HepG2 (cell line): ENCODE measurements around the gene DRAM1. TPM values are rescaled to one million over a fixed set of nuclear protein-coding genes. Genes with fewer than 3 reads are reported as not detected.

ENCODE experiments used
- ATAC-seq: fragments of 200-7000 bp; cut with Tn5 transposase; 3 replicates; pipeline ENCODE4 v1.9.1; 2020; ENCODE audit warnings: mild to moderate bottlenecking, moderate library complexity
- BruUV-seq: library from RNA; stranded (reverse); fragments of 400-500 nt; replicated peaks from 2 replicates; lab custom pipeline; 2021; lab: Mats Ljungman, UMichigan
- CTCF ChIA-PET: fragments of 300-600 bp; formaldehyde crosslinking; extraction: SDS; loops from one replicate; lab custom pipeline; 2021; ENCODE audit warnings: low total read pairs, inconsistent platforms, low intra/inter-chr PET ratio; lab: Yijun Ruan, JAX
- POLR2A ChIA-PET: fragments of 350-600 bp; sonication (Branson Sonifier 250); formaldehyde crosslinking; loops from one replicate; lab custom pipeline; 2020; ENCODE audit warnings: antibody characterized with exemption, inconsistent platforms; lab: Yijun Ruan, JAX
- DNase-seq: peaks from one replicate; pipeline ENCODE4 v3.0.0-alpha.2; 2015; ENCODE audit warnings: low spot score
- FAIRE-seq: peaks from 3 replicates; lab custom pipeline; 2011; peaks lifted over from hg19 to GRCh38; lab: Jason Lieb, UNC
- H2AFZ ChIP-seq: one replicate; pipeline ENCODE4 v1.6.1; 2011; ENCODE audit warnings: low read length, inconsistent platforms
- H3K27ac ChIP-seq: fragments of 300-600 bp; 3 replicates; pipeline ENCODE4 v1.8.0; 2011; ENCODE audit warnings: mixed run types, mild to moderate bottlenecking, mixed read lengths, low read length, inconsistent platforms; ENCODE audit not compliant: insufficient read depth; ENCODE audit errors: extremely low read length
- H3K27me3 ChIP-seq, 2 experiments: fragments of 200-600 bp in 1 of 2; 2 replicates in 1 of 2; 3 replicates in 1 of 2; pipeline versions ENCODE4 v1.6.0 to v1.8.0; 2011; ENCODE audit warnings: low read length in 2 of 2, mild to moderate bottlenecking in 2 of 2, moderate library complexity in 2 of 2, inconsistent platforms in 1 of 2; ENCODE audit not compliant: insufficient read depth in 2 of 2, control insufficient read depth in 1 of 2
- H3K36me3 ChIP-seq, 2 experiments: fragments of 200-600 bp in 1 of 2; replicated peaks in 1 of 2; 2 replicates in 1 of 2; 3 replicates in 1 of 2; pipeline versions ENCODE4 v1.5.1 to v1.8.0; 2011; ENCODE audit warnings: low read length in 2 of 2, inconsistent platforms in 1 of 2; ENCODE audit not compliant: insufficient read depth in 2 of 2, control insufficient read depth in 1 of 2
- H3K4me1 ChIP-seq: 2 replicates; pipeline ENCODE4 v1.5.1; 2012; ENCODE audit warnings: low read length, inconsistent platforms; ENCODE audit not compliant: insufficient read depth
- H3K4me2 ChIP-seq: 2 replicates; pipeline ENCODE4 v1.6.0; 2011; ENCODE audit warnings: low read depth, low read length, inconsistent platforms
- H3K4me3 ChIP-seq, 3 experiments: fragments of 200-600 bp in 1 of 3; sonication (generic), shearing (Covaris generic) in 1 of 3; replicated peaks in 1 of 3; 2 replicates each; pipeline ENCODE4 v1.5.1; 2011 to 2016; ENCODE audit warnings: low read length in 3 of 3, inconsistent platforms in 2 of 3, low read depth in 2 of 3, mild to moderate bottlenecking in 2 of 3, control low read depth in 1 of 3, mixed read lengths in 1 of 3; ENCODE audit not compliant: insufficient read depth in 1 of 3
- H3K79me2 ChIP-seq: one replicate; pipeline ENCODE4 v1.6.1; 2011; ENCODE audit warnings: low read length, inconsistent platforms; ENCODE audit not compliant: insufficient read depth
- H3K9ac ChIP-seq: 2 replicates; pipeline ENCODE4 v1.6.0; 2011; ENCODE audit warnings: mild to moderate bottlenecking, low read depth, low read length, inconsistent platforms; ENCODE audit not compliant: insufficient read depth
- H3K9me3 ChIP-seq: 2 replicates; pipeline ENCODE4 v1.5.1; 2012; ENCODE audit warnings: mild to moderate bottlenecking, low read length
- H4K20me1 ChIP-seq: 2 replicates; pipeline ENCODE4 v1.6.0; 2011; ENCODE audit warnings: inconsistent platforms, mild to moderate bottlenecking, low read length, moderate library complexity; ENCODE audit not compliant: insufficient read depth
- AHR ChIP-seq: IDR thresholded peaks from 2 replicates; pipeline ENCODE4 v1.6.1; 2018; ENCODE audit warnings: missing genetic modification reagents, missing compliant biosample characterization
- BCL3 ChIP-seq: sonication (generic); formaldehyde crosslinking; IDR thresholded peaks from 2 replicates; pipeline ENCODE4 v1.5.1; 2020; ENCODE audit warnings: mild to moderate bottlenecking, missing genetic modification reagents, moderate library complexity
- DNMT3B ChIP-seq: conservative IDR thresholded peaks from 2 replicates; pipeline ENCODE4 v1.6.1; 2016; ENCODE audit warnings: missing biosample characterization, control low read depth
- GABPB1 ChIP-seq: IDR thresholded peaks from 2 replicates; pipeline ENCODE4 v1.6.1; 2016; ENCODE audit warnings: mild to moderate bottlenecking, missing genetic modification reagents, moderate library complexity, missing compliant biosample characterization
- HDAC2 ChIP-seq: sonication (generic); formaldehyde crosslinking; IDR thresholded peaks from 2 replicates; pipeline ENCODE4 v1.4.0; 2020; ENCODE audit warnings: missing genetic modification reagents
- JUNB ChIP-seq: sonication (generic); formaldehyde crosslinking; IDR thresholded peaks from 2 replicates; pipeline ENCODE4 v1.8.0; 2022; ENCODE audit warnings: missing genetic modification reagents, mild to moderate bottlenecking, borderline replicate concordance
- KDM1A ChIP-seq: IDR thresholded peaks from 2 replicates; pipeline ENCODE4 v1.6.1; 2016; ENCODE audit warnings: missing compliant biosample characterization
- MYNN ChIP-seq: sonication (generic); formaldehyde crosslinking; IDR thresholded peaks from 2 replicates; pipeline ENCODE4 v1.4.0; 2020; ENCODE audit warnings: mild to moderate bottlenecking, low read depth, missing genetic modification reagents
- PAF1 ChIP-seq: IDR thresholded peaks from 2 replicates; pipeline ENCODE4 v1.6.1; 2016; ENCODE audit warnings: missing genetic modification reagents, missing compliant biosample characterization
- PLRG1 ChIP-seq: fragments of 450-650 bp; conservative IDR thresholded peaks from 2 replicates; pipeline ENCODE4 v1.6.1; 2016
- RCOR2 ChIP-seq: IDR thresholded peaks from 2 replicates; pipeline ENCODE4 v1.6.1; 2016; ENCODE audit warnings: missing biosample characterization, missing genetic modification reagents
- SP140L ChIP-seq: sonication (generic); formaldehyde crosslinking; IDR thresholded peaks from 2 replicates; pipeline ENCODE4 v1.4.0; 2020; ENCODE audit warnings: missing genetic modification reagents, borderline replicate concordance
- TOPORS ChIP-seq: sonication (generic); formaldehyde crosslinking; IDR thresholded peaks from 2 replicates; pipeline ENCODE4 v1.8.0; 2023; ENCODE audit warnings: mild to moderate bottlenecking, missing genetic modification reagents
- ZBTB3 ChIP-seq: sonication (generic); formaldehyde crosslinking; IDR thresholded peaks from 2 replicates; pipeline ENCODE4 v1.4.0; 2020; ENCODE audit warnings: low read depth, mild to moderate bottlenecking, moderate library complexity, missing genetic modification reagents, borderline replicate concordance
- ZNF235 ChIP-seq: sonication (generic); formaldehyde crosslinking; IDR thresholded peaks from 2 replicates; pipeline ENCODE4 v1.8.1; 2023; ENCODE audit warnings: mild to moderate bottlenecking, missing genetic modification reagents, borderline replicate concordance
- ZNF264 ChIP-seq: sonication (generic); formaldehyde crosslinking; IDR thresholded peaks from 2 replicates; pipeline ENCODE4 v1.4.0; 2020; ENCODE audit warnings: missing genetic modification reagents
- ZNF326 ChIP-seq: sonication (generic); formaldehyde crosslinking; IDR thresholded peaks from 2 replicates; pipeline ENCODE4 v1.4.0; 2020; ENCODE audit warnings: missing genetic modification reagents, borderline replicate concordance
- ZNF720 ChIP-seq: sonication (generic); formaldehyde crosslinking; IDR thresholded peaks from 2 replicates; pipeline ENCODE4 v1.4.0; 2020; ENCODE audit warnings: missing genetic modification reagents
- ZNF737 ChIP-seq: sonication (generic); formaldehyde crosslinking; IDR thresholded peaks from 2 replicates; pipeline ENCODE4 v1.5.0; 2020; ENCODE audit warnings: missing genetic modification reagents, mild to moderate bottlenecking, borderline replicate concordance
- WGBS: methylation state at CpG from one replicate; pipeline ENCODE4 v1.1.6; 2017; ENCODE audit warnings: low lambda C conversion rate; 5-methylcytosine and 5-hydroxymethylcytosine counted together
- in situ Hi-C: cut with HindIII; loops from 2 replicates; pipeline ENCODE4 v1.10.0; 2017; ENCODE audit warnings: low pct_unique_long_range_greater_than_20kb; ENCODE audit not compliant: extremely low pct_ligation_motif_present
- intact Hi-C: fragments of 100-400 bp; cut with micrococcal nuclease; formaldehyde crosslinking; loops from one replicate; pipeline ENCODE4 v1.10.0; 2022; ENCODE audit not compliant: unreplicated experiment
- polyA plus RNA-seq, 8 experiments: library from polyadenylated mRNA; depleted of rRNA in 3 of 8; stranded (reverse) in 7 of 8; unstranded in 1 of 8; fragments of >200 nt; fragmentation: Illumina TruSeq in 4 of 8; extraction: Trizol in 4 of 8; gene quantifications; 2 replicates each; pipeline versions ENCODE4 v1.2.1 to v1.2.3, GENCODE V29; 2011 to 2016; ENCODE audit warnings: low read depth in 4 of 8, missing spikeins in 1 of 8, mixed read lengths in 1 of 8; ENCODE audit not compliant: insufficient read depth in 1 of 8
- total RNA-seq, 5 experiments: library from RNA; depleted of rRNA; stranded (reverse); fragments of >200 nt; fragmentation: Illumina TruSeq; extraction: Trizol; gene quantifications; 2 replicates each; pipeline ENCODE4 v1.2.3, GENCODE V29; 2016; ENCODE audit warnings: low read depth in 1 of 5
- TF ChIP-seq, protein P1 (sequence below): sonication (generic); formaldehyde crosslinking; IDR thresholded peaks from 2 replicates; pipeline ENCODE4 v1.4.0; 2020; ENCODE audit warnings: missing genetic modification reagents, borderline replicate concordance

DRAM1 gene
- total and polyA plus RNA-seq, 2 of the 13 experiments (the other 11 are each of a cell fraction or from before 2014, with no cell fraction given), result 20.9 to 32.6 TPM

DNA sequence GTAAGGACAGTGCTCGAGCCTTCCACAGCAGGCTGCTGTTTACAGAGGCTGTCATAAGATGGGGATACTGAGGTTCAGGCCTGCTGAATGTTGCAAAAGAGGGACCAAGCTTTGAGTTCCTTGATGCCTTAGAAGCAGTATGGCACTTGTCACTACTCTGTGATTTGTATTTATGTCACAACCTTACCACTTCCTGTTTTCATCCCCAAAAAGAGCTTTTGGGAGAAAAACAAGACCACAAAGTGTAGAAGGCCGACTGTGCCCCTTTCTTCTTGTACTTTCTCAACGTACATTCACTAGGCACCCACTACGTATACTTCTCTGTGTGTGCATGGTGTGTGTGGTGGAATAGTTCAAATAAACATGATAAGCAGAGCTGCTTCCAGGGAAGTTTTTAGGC lies 90.1 kb downstream of the DRAM1 start:
- no peak for DNase-seq
- POLR2A ChIA-PET, result no interaction called here
- CTCF ChIA-PET, result no interaction called here
- no peak overlapping the region for H3K9ac ChIP-seq
- 0 out of 5 replicates have a peak, but pooled peaks cover 0 to 4% of the 10 kb centered on the region in 2 experiments for H3K27me3 ChIP-seq
- no peak for TF ChIP-seq ZNF264 (CRISPR knock-in tag)
- no peak for TF ChIP-seq AHR (CRISPR knock-in tag)
- TF ChIP-seq TOPORS, result no peak
- no peak overlapping the region for H3K27ac ChIP-seq
- in situ Hi-C loops (no loop called here), intact Hi-C loops (no loop called here)
- no peaks in the 10 kb centered on the region for H3K9me3 ChIP-seq
- H3K36me3 ChIP-seq, result no peaks in the 10 kb centered on the region
- 13% methylated on average over 4 of the region's 4 CpGs for WGBS
- H3K4me3 ChIP-seq, result no peak overlapping the region
- H3K79me2 ChIP-seq, result no peaks in the 10 kb centered on the region
- no peak overlapping the region for H2AFZ ChIP-seq
- no peak overlapping the region for H3K4me2 ChIP-seq
- ATAC-seq, result no peak
- no peak for FAIRE-seq
- BruUV-seq, result no TSS peak
- no peaks in the 10 kb centered on the region for H3K4me1 ChIP-seq
- no peaks in the 10 kb centered on the region for H4K20me1 ChIP-seq

DNA sequence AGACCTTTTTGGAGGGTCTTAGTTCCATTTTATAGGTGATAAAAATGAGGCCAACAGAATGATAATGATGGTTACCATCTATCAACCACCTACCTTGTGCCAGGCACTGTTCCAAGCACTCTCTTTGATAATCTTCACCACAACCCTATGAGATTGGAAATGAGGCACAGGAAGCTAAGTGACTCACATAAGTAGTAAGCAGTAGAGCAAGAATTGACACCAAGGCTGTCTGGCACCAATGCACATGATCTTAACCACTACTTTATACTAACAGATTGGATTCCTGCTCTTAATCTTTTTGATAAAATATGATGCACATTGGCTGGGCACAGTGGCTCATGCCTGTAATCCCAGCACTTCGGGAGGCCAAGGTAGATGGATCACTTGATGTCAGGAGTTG lies 91.4 kb downstream of the DRAM1 start:
- Histone ChIP-seq H3K9ac (no peak overlapping the region), H3K4me1 (no peaks in the 10 kb centered on the region), H2AFZ (no peak overlapping the region), H4K20me1 (no peaks in the 10 kb centered on the region), H3K27me3 (0 out of 5 replicates have a peak, but pooled peaks cover 0 to 4% of the 10 kb centered on the region in 2 experiments), H3K9me3 (no peaks in the 10 kb centered on the region), H3K27ac (no peak overlapping the region), H3K4me2 (no peak overlapping the region), H3K79me2 (no peaks in the 10 kb centered on the region), H3K36me3 (no peaks in the 10 kb centered on the region), H3K4me3 (no peak overlapping the region)
- CTCF ChIA-PET, result no interaction called here
- in situ Hi-C loops, result no loop called here
- intact Hi-C loops, result no loop called here
- DNase-seq, result no peak
- no peak for ATAC-seq
- FAIRE-seq, result no peak
- 18% methylated on average over 1 of the region's 1 CpG for WGBS
- BruUV-seq, result no TSS peak
- POLR2A ChIA-PET, result no interaction called here
- TF ChIP-seq ZNF235 (CRISPR knock-in tag) (no peak), DNMT3B (no peak), BCL3 (no peak), GABPB1 (no peak), ZBTB3 (no peak), HDAC2 (CRISPR knock-in tag) (no peak), MYNN (CRISPR knock-in tag) (no peak), KDM1A (CRISPR knock-in tag) (no peak), PAF1 (no peak), SP140L (no peak), ZNF737 (CRISPR knock-in tag) (no peak), JUNB (CRISPR knock-in tag) (no peak), RCOR2 (CRISPR knock-in tag) (no peak), ZNF720 (CRISPR knock-in tag) (no peak), PLRG1 (no peak), ZNF326 (no peak)
- TF ChIP-seq, protein P1, sequence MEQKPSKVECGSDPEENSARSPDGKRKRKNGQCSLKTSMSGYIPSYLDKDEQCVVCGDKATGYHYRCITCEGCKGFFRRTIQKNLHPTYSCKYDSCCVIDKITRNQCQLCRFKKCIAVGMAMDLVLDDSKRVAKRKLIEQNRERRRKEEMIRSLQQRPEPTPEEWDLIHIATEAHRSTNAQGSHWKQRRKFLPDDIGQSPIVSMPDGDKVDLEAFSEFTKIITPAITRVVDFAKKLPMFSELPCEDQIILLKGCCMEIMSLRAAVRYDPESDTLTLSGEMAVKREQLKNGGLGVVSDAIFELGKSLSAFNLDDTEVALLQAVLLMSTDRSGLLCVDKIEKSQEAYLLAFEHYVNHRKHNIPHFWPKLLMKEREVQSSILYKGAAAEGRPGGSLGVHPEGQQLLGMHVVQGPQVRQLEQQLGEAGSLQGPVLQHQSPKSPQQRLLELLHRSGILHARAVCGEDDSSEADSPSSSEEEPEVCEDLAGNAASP, result no peak
